CD14-positive monocyte (primary cell): ENCODE measurements around the gene CCDC85A. TPM values are rescaled to one million over a fixed set of nuclear protein-coding genes. Genes with fewer than 3 reads are reported as not detected.
"Not testable (repeated sequence)": the region's sequence is repeated elsewhere in the genome, so short reads cannot be mapped to it uniquely, and the experiment has no call there.

Experiments used
- DNase-seq, 3 donors: peaks; one replicate each; pipeline ENCODE4 v3.0.0-alpha.2; 2011 to 2022
- H2AFZ ChIP-seq: 2 replicates; pipeline ENCODE4 v1.6.0; 2012; ENCODE audit warnings: mild to moderate bottlenecking, low read depth, low read length, inconsistent platforms; ENCODE audit not compliant: insufficient read depth, poor library complexity, severe bottlenecking
- H3K27ac ChIP-seq, 2 donors: 1 replicate in 1 of 2; 2 replicates in 1 of 2; pipeline ENCODE4 v1.5.1; 2012 to 2013; ENCODE audit warnings: low read length in 2 of 2, control low read depth in 1 of 2, inconsistent platforms in 1 of 2, low read depth in 1 of 2, mild to moderate bottlenecking in 1 of 2
- H3K27me3 ChIP-seq, 2 donors: one replicate each; pipeline versions ENCODE4 v1.6.0 to v1.6.1; 2011 to 2013; ENCODE audit warnings: low read length in 2 of 2; ENCODE audit not compliant: control insufficient read depth in 2 of 2, insufficient read depth in 2 of 2
- H3K36me3 ChIP-seq, 2 donors: replicated peaks in 1 of 2; 1 replicate in 1 of 2; 2 replicates in 1 of 2; pipeline versions ENCODE4 v1.5.1 to v1.6.1; 2012 to 2013; ENCODE audit warnings: low read length in 2 of 2, control low read depth in 1 of 2, inconsistent platforms in 1 of 2, mild to moderate bottlenecking in 1 of 2; ENCODE audit not compliant: insufficient read depth in 2 of 2, control insufficient read depth in 1 of 2
- H3K4me1 ChIP-seq, 2 donors: 1 replicate in 1 of 2; 2 replicates in 1 of 2; pipeline versions ENCODE4 v1.5.1 to v1.6.1; 2012 to 2013; ENCODE audit warnings: low read length in 2 of 2, control low read depth in 1 of 2, inconsistent platforms in 1 of 2, mild to moderate bottlenecking in 1 of 2, moderate library complexity in 1 of 2; ENCODE audit not compliant: insufficient read depth in 2 of 2, control insufficient read depth in 1 of 2
- H3K4me2 ChIP-seq: replicated peaks from 2 replicates; pipeline ENCODE3; 2012; ENCODE audit warnings: low read length, moderate library complexity, mild to moderate bottlenecking; ENCODE audit not compliant: poor library complexity, severe bottlenecking; ENCODE audit errors: extremely low read depth
- H3K4me3 ChIP-seq, 3 experiments: fragments of 200-600 bp in 1 of 3; sonication (generic) in 1 of 3; replicated peaks in 1 of 3; 1 replicate in 2 of 3; 2 replicates in 1 of 3; pipeline ENCODE4 v1.5.1; 2011 to 2013; ENCODE audit warnings: low read length in 3 of 3, mild to moderate bottlenecking in 3 of 3, control low read depth in 2 of 3, low read depth in 2 of 3, inconsistent platforms in 1 of 3, moderate library complexity in 1 of 3
- H3K79me2 ChIP-seq: 2 replicates; pipeline ENCODE4 v1.6.0; 2012; ENCODE audit warnings: mild to moderate bottlenecking, control low read depth, inconsistent platforms, low read length, moderate library complexity; ENCODE audit not compliant: insufficient read depth
- H3K9ac ChIP-seq: 2 replicates; pipeline ENCODE4 v1.6.0; 2017; ENCODE audit warnings: low read length, mild to moderate bottlenecking; ENCODE audit not compliant: insufficient read depth, poor library complexity, severe bottlenecking
- H3K9me3 ChIP-seq, 2 donors: replicated peaks in 1 of 2; 1 replicate in 1 of 2; 2 replicates in 1 of 2; pipeline versions ENCODE4 v1.5.1 to v1.6.1; 2012 to 2013; ENCODE audit warnings: low read length in 2 of 2, control low read depth in 1 of 2; ENCODE audit not compliant: control insufficient read depth in 1 of 2, insufficient read depth in 1 of 2
- H4K20me1 ChIP-seq: 2 replicates; pipeline ENCODE4 v1.6.0; 2012; ENCODE audit warnings: mild to moderate bottlenecking, low read length, control low read depth, moderate library complexity; ENCODE audit not compliant: insufficient read depth
- H3K27ac Mint-ChIP-seq, 7 donors: one replicate each; pipeline ENCODE4 v1.8.0; 2020; ENCODE audit warnings: mild to moderate bottlenecking in 7 of 7, mixed read lengths in 7 of 7, moderate library complexity in 6 of 7, inconsistent platforms in 2 of 7
- H3K27me3 Mint-ChIP-seq, 3 donors: one replicate each; pipeline ENCODE4 v1.8.0; 2021 to 2022; ENCODE audit warnings: low read depth in 3 of 3, mild to moderate bottlenecking in 3 of 3, mixed read lengths in 3 of 3, moderate library complexity in 3 of 3, inconsistent platforms in 1 of 3
- H3K36me3 Mint-ChIP-seq, 2 donors: one replicate each; pipeline ENCODE4 v1.8.0; 2020; ENCODE audit warnings: mixed read lengths in 2 of 2, inconsistent platforms in 1 of 2, mild to moderate bottlenecking in 1 of 2
- H3K4me1 Mint-ChIP-seq: one replicate; pipeline ENCODE4 v1.8.0; 2020; ENCODE audit warnings: mild to moderate bottlenecking, mixed read lengths
- H3K4me3 Mint-ChIP-seq, 2 donors: one replicate each; pipeline ENCODE4 v1.8.0; 2020; ENCODE audit warnings: mild to moderate bottlenecking in 2 of 2, mixed read lengths in 2 of 2, moderate library complexity in 1 of 2
- H3K9me3 Mint-ChIP-seq, 7 donors: one replicate each; pipeline ENCODE4 v1.8.0; 2020 to 2022; ENCODE audit warnings: mixed read lengths in 7 of 7, mild to moderate bottlenecking in 6 of 7, moderate library complexity in 6 of 7, inconsistent platforms in 2 of 7
- WGBS: methylation state at CpG from one replicate; pipeline ENCODE4 v1.1.5; 2013; ENCODE audit warnings: missing lambda C conversion rate; ENCODE audit not compliant: insufficient coverage; 5-methylcytosine and 5-hydroxymethylcytosine counted together
- intact Hi-C, 2 donors: fragments of 100-400 bp; cut with micrococcal nuclease; formaldehyde crosslinking; loops; one replicate each; pipeline versions ENCODE4 v1.15.0 to v1.15.1; 2023
- polyA plus RNA-seq, 3 donors: library from polyadenylated mRNA; depleted of rRNA in 1 of 3; unstranded in 2 of 3; stranded (reverse) in 1 of 3; fragments of 300-500 nt in 2 of 3; fragments of >200 nt in 1 of 3; fragmentation: Illumina TruSeq in 2 of 3; gene quantifications; 1 replicate in 2 of 3; 2 replicates in 1 of 3; pipeline ENCODE4 v1.2.3, GENCODE V29; 2012 to 2021
- TF ChIP-seq, protein P1 (sequence below): fragments of 200-600 bp; IDR thresholded peaks from one replicate; pipeline ENCODE4 v1.8.0; 2022; ENCODE audit warnings: antibody characterized with exemption, mild to moderate bottlenecking

The CCDC85A gene
- polyA plus RNA-seq, 3 donors, result not detected

DNA sequence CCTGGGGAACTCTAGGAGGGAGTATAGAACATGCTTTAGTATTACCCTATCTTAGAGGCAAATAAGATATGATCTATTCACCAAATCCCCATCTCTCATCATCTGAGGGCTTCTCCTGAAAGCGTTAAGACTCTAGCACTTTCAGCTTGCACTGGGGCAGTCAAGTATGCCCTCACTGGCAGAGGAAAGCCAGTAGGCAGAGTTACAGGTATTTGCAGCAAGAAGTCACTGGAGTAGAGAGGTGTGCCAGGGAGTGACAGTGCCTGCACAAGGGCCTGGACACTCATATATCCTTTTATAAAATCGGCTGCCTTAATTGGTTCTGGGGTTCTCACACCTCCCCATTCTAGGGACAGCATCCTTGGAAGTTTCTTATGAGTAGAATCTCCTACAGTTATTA, 31.9 kb upstream of the CCDC85A start:
- no peak overlapping the region for H3K4me3 Mint-ChIP-seq
- H3K36me3 Mint-ChIP-seq, result no peaks in the 10 kb centered on the region
- H3K27ac ChIP-seq, result no peak overlapping the region
- H3K4me1 Mint-ChIP-seq, result no peaks in the 10 kb centered on the region
- no peaks in the 10 kb centered on the region for H3K79me2 ChIP-seq
- H4K20me1 ChIP-seq, result no peaks in the 10 kb centered on the region
- H3K9ac ChIP-seq, result no peak overlapping the region
- H3K4me1 ChIP-seq, result no peaks in the 10 kb centered on the region
- H3K9me3 Mint-ChIP-seq, result peaks cover 0 to 4% (median 0%) of the 10 kb centered on the region in 7 donors
- no peaks in the 10 kb centered on the region for H3K27me3 ChIP-seq
- no peaks in the 10 kb centered on the region for H3K9me3 ChIP-seq
- no peak overlapping the region for H3K4me3 ChIP-seq
- H3K27me3 Mint-ChIP-seq, result peaks cover 0 to 3% (median 2%) of the 10 kb centered on the region in 3 donors
- H2AFZ ChIP-seq, result no peak overlapping the region
- no CpG with 5 or more reads among the region's 2 CpGs for WGBS
- TF ChIP-seq, protein P1, sequence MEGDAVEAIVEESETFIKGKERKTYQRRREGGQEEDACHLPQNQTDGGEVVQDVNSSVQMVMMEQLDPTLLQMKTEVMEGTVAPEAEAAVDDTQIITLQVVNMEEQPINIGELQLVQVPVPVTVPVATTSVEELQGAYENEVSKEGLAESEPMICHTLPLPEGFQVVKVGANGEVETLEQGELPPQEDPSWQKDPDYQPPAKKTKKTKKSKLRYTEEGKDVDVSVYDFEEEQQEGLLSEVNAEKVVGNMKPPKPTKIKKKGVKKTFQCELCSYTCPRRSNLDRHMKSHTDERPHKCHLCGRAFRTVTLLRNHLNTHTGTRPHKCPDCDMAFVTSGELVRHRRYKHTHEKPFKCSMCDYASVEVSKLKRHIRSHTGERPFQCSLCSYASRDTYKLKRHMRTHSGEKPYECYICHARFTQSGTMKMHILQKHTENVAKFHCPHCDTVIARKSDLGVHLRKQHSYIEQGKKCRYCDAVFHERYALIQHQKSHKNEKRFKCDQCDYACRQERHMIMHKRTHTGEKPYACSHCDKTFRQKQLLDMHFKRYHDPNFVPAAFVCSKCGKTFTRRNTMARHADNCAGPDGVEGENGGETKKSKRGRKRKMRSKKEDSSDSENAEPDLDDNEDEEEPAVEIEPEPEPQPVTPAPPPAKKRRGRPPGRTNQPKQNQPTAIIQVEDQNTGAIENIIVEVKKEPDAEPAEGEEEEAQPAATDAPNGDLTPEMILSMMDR, result no peak
- H3K4me2 ChIP-seq, result no peak overlapping the region
- no peaks in the 10 kb centered on the region for H3K36me3 ChIP-seq
- H3K27ac Mint-ChIP-seq, result no peak overlapping the region
- DNase-seq, result no peak
- intact Hi-C loops, result no loop called here

DNA sequence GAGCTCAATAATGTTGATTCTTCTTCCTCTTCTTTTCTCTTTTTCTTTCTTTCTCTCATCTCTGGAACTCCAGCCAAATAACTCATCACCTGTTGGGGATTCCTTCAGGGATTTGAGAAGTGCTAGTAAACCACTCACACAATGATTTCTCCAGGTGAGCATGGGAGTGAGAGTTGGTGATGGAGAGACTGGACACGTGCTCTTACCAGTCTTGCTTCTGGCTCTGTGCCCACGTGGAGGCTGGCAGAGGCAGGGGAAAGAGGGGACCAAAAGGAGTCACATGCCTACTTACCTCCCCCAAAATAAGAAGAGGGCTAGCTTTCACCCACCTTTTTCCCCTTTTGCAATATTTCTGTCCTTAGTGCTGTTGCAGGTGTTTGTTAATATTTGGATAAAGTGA, 28.6 kb upstream of the CCDC85A start:
- TF ChIP-seq, protein P1, result no peak
- H3K36me3 ChIP-seq, result no peaks in the 10 kb centered on the region
- H3K9ac ChIP-seq, result no peak overlapping the region
- H3K27ac Mint-ChIP-seq, result no peak overlapping the region
- H3K4me1 ChIP-seq, result no peaks in the 10 kb centered on the region
- H3K27me3 ChIP-seq, result no peaks in the 10 kb centered on the region
- intact Hi-C loops, result no loop called here
- no peaks in the 10 kb centered on the region for H3K9me3 ChIP-seq
- H3K27me3 Mint-ChIP-seq, result peaks cover 0 to 2% (median 1%) of the 10 kb centered on the region in 3 donors
- no peaks in the 10 kb centered on the region for H3K79me2 ChIP-seq
- no peak overlapping the region for H3K4me3 ChIP-seq
- H3K36me3 Mint-ChIP-seq, result no peaks in the 10 kb centered on the region
- H3K4me1 Mint-ChIP-seq, result no peaks in the 10 kb centered on the region
- no peak overlapping the region for H3K4me3 Mint-ChIP-seq
- WGBS, result no CpG with 5 or more reads among the region's 2 CpGs
- H2AFZ ChIP-seq, result no peak overlapping the region
- no peak for DNase-seq
- H3K27ac ChIP-seq, result no peak overlapping the region
- no peaks in the 10 kb centered on the region for H4K20me1 ChIP-seq
- H3K4me2 ChIP-seq, result no peak overlapping the region
- peaks cover 0 to 7% (median 1%) of the 10 kb centered on the region in 7 donors for H3K9me3 Mint-ChIP-seq

DNA sequence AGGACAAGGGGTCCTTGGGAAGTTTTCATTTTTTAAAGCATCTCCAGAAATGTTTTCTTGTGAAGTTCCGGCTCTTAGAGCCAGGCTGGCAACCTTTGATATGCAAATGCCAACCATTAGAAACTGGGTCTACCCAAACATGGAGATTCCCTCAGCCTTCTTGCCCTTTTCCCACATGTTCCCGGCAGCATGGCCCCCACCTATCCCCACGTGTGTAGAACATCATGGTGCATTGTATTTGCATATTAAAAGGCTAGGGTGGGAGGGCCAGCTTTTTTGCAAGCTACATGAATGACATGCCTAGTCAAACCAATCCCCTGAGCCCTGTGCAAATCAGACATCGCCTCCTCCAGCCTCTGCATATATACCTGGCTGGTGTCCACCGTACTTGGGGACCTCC, 23.9 kb upstream of the CCDC85A start:
- H3K9me3 Mint-ChIP-seq, H3K4me3 ChIP-seq, H4K20me1 ChIP-seq, H3K79me2 ChIP-seq, H3K27me3 ChIP-seq, H3K9me3 ChIP-seq, H3K4me1 ChIP-seq, DNase-seq, H3K27ac ChIP-seq, intact Hi-C loops, H3K4me2 ChIP-seq, H3K9ac ChIP-seq, H3K4me1 Mint-ChIP-seq, H3K27me3 Mint-ChIP-seq, H3K36me3 Mint-ChIP-seq, H3K4me3 Mint-ChIP-seq, H3K36me3 ChIP-seq, H2AFZ ChIP-seq: not testable (repeated sequence)
- H3K27ac Mint-ChIP-seq, result peak overlapping the region in 1 of 7 donors; percentile 70
- 80% methylated on average over 1 of the region's 5 CpGs for WGBS
